Ishikawa (cell line): ENCODE results near the gene CCDC97.

ENCODE experiments used
- CEBPB ChIP-seq: IDR thresholded peaks from 2 replicates; pipeline ENCODE4 v1.6.1; 2012
- CREB1 ChIP-seq: IDR thresholded peaks from 2 replicates; pipeline ENCODE4 v1.6.1; 2012; ENCODE audit warnings: low read depth
- EGR1 ChIP-seq: IDR thresholded peaks from 2 replicates; pipeline ENCODE4 v1.6.1; 2012
- EP300 ChIP-seq: IDR thresholded peaks from 2 replicates; pipeline ENCODE4 v1.6.1; 2012; ENCODE audit warnings: borderline replicate concordance
- FOXM1 ChIP-seq: IDR thresholded peaks from 2 replicates; pipeline ENCODE4 v1.6.1; 2012; ENCODE audit warnings: low read depth, borderline replicate concordance
- MAX ChIP-seq: IDR thresholded peaks from 2 replicates; pipeline ENCODE4 v1.6.1; 2012
- NFIC ChIP-seq: IDR thresholded peaks from 2 replicates; pipeline ENCODE4 v1.6.1; 2012
- RAD21 ChIP-seq: IDR thresholded peaks from 2 replicates; pipeline ENCODE4 v1.6.1; 2012; ENCODE audit warnings: low read depth
- REST ChIP-seq: IDR thresholded peaks from 2 replicates; pipeline ENCODE4 v1.6.1; 2012; ENCODE audit warnings: low read depth, mild to moderate bottlenecking
- TAF1 ChIP-seq: IDR thresholded peaks from 2 replicates; pipeline ENCODE4 v1.6.1; 2012; ENCODE audit warnings: low read depth, mild to moderate bottlenecking
- TCF12 ChIP-seq: IDR thresholded peaks from 2 replicates; pipeline ENCODE4 v1.6.1; 2012; ENCODE audit warnings: low read depth
- TEAD4 ChIP-seq: IDR thresholded peaks from 2 replicates; pipeline ENCODE4 v1.6.1; 2012
- USF1 ChIP-seq: IDR thresholded peaks from 2 replicates; pipeline ENCODE4 v1.6.1; 2012
- YY1 ChIP-seq: IDR thresholded peaks from 2 replicates; pipeline ENCODE4 v1.6.1; 2012; ENCODE audit warnings: low read depth
- ZBTB7A ChIP-seq: IDR thresholded peaks from 2 replicates; pipeline ENCODE4 v1.6.1; 2012; ENCODE audit warnings: low read depth

CCDC97 gene

DNA sequence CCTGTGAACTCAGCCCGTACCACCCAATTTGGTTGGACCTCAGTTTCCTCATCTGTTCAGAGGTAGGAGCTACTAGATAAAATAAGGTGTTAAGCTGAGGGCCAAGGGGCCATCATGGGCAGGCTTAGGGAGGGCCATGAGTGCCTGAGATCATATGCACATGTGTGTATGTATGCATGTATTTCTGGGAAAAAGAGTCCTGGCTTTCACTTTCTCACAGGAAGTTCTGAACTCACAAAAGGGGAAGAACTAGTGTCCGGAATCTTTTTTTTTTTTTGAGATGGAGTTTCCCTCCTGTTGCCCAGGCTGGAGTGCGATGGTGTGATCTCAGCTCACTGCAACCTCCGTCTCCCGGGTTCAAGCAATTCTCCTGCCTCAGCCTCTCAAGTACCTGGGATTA lies 24.8 kb downstream of the CCDC97 start:
- TF ChIP-seq CEBPB: no peak
- TF ChIP-seq USF1: no peak

- TF ChIP-seq EP300 (no peak), USF1 (no peak), CEBPB (no peak), NFIC (no peak), TCF12 (no peak), YY1 (no peak), RAD21 (no peak), REST (no peak), TAF1 (no peak), MAX (no peak), CREB1 (no peak), EGR1 (no peak), ZBTB7A (no peak), FOXM1 (no peak), TEAD4 (no peak)
Measured at GRCh38 chr19:41335467-41335866, 25.5 kb downstream of the CCDC97 start.

GRCh38 chr19:41339936-41340335 lies 30.0 kb downstream of the CCDC97 start:
- no peak for TF ChIP-seq EP300
- no peak for TF ChIP-seq ZBTB7A
- TF ChIP-seq TEAD4: 0 out of 2 replicates have a peak, but pooled peaks have one; percentile 33
- no peak for TF ChIP-seq MAX
- no peak for TF ChIP-seq TAF1
- TF ChIP-seq RAD21: no peak
- TF ChIP-seq CEBPB: no peak
- TF ChIP-seq TCF12: no peak
- TF ChIP-seq USF1: no peak

GRCh38 chr19:41341669-41342490 lies 31.9 kb downstream of the CCDC97 start:
- TF ChIP-seq RAD21: peak; percentile 37; the same call in 1 of the 2 replicates
- no peak for TF ChIP-seq TCF12
- TF ChIP-seq REST: no peak
- TF ChIP-seq TAF1: no peak

DNA sequence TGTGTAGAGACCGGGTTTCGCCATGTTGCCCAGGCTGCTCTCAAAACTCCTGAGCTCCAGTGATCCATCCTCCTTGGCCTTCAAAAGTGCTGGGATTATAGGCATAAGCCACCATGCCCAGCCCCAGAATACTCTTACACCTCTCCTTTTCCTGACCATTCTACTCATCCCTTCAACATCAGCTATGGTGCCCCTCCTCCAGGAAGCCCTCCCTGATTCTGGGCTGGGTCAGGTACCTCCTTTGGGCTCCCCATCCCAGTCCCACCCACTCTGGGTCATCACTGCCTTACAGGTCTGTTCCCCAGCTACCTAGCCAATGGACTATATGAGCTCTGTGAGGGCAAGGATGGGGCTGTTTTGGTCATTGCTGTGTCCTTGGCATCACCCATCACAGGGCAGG lies 34.2 kb downstream of the CCDC97 start:
- TF ChIP-seq CEBPB: no peak
- TF ChIP-seq REST: no peak
- TF ChIP-seq TAF1: no peak
- TF ChIP-seq MAX: no peak
- TF ChIP-seq EGR1: no peak
- no peak for TF ChIP-seq CREB1
- no peak for TF ChIP-seq NFIC
- TF ChIP-seq TEAD4: no peak
- no peak for TF ChIP-seq FOXM1
- TF ChIP-seq ZBTB7A: no peak
- no peak for TF ChIP-seq YY1
- TF ChIP-seq EP300: no peak
- no peak for TF ChIP-seq TCF12
- no peak for TF ChIP-seq USF1
- no peak for TF ChIP-seq RAD21
